ENCODE measurements around the gene OR1J1.

GRCh38 chr9:122526602-122527001, 48.9 kb upstream of the OR1J1 start:
- TF ChIP-seq POLR2AphosphoS5 (IDR thresholded peaks at IDR 0.05) (no peak), CTCF (IDR thresholded peaks at IDR 0.05 in 8 of 11, conservative IDR thresholded peaks at IDR 0.05 in 3 of 11) (no peak)
